ENCODE measurements around the gene CEND1. TPM values are rescaled to one million over a fixed set of nuclear protein-coding genes. Genes with fewer than 3 reads are reported as not detected.
"Not testable (repeated sequence)": the region's sequence is repeated elsewhere in the genome, so short reads cannot be mapped to it uniquely, and the experiment has no call there.

Gene CEND1
- total RNA-seq, 2 donors from 2014 or later: 0.18 to 1.6 TPM

GRCh38 chr11:746289-747157, 43.4 kb downstream of the CEND1 start:
- intact Hi-C loops (cut with DNase I): no loop called here
- WGBS: 28% methylated on average over 43 of the region's 46 CpGs

GRCh38 chr11:745428-745827, 44.5 kb downstream of the CEND1 start:
- no peaks in the 10 kb centered on the region for H3K9me3 ChIP-seq
- H3K36me3 ChIP-seq: no peaks in the 10 kb centered on the region
- no peak for DNase-seq (ENCODE audit: low spot score)
- TF ChIP-seq POLR2A (IDR thresholded peaks at IDR 0.05) (no peak), POLR2AphosphoS5 (IDR thresholded peaks at IDR 0.05) (no peak), CTCF (IDR thresholded peaks at IDR 0.05) (no peak)
- H3K4me3 ChIP-seq: no peak overlapping the region
- H3K27ac ChIP-seq: no peak overlapping the region
- intact Hi-C loops (cut with DNase I): no loop called here
- 26% methylated on average over 1 of the region's 1 CpG for WGBS
- no peaks in the 10 kb centered on the region for H3K4me1 ChIP-seq (replicated peaks)
- H3K27me3 ChIP-seq (replicated peaks; ENCODE audit: insufficient read depth): no peaks in the 10 kb centered on the region

More at GRCh38 chr11:746289-747157, 43.4 kb downstream of the CEND1 start:
- Histone ChIP-seq H3K27ac (peak overlapping the region; percentile 84 to 91), H3K27me3 (replicated peaks; ENCODE audit: insufficient read depth) (no peaks in the 10 kb centered on the region), H3K4me3 (peak overlapping the region; percentile 96 to 100), H3K36me3 (no peaks in the 10 kb centered on the region), H3K4me1 (replicated peaks) (no peaks in the 10 kb centered on the region), H3K9me3 (no peaks in the 10 kb centered on the region)
- TF ChIP-seq POLR2A (IDR thresholded peaks at IDR 0.05) (no peak), CTCF (IDR thresholded peaks at IDR 0.05) (no peak), POLR2AphosphoS5 (IDR thresholded peaks at IDR 0.05) (no peak)
- no peak for DNase-seq (ENCODE audit: low spot score)

GRCh38 chr11:742571-743201, 47.2 kb downstream of the CEND1 start:
- intact Hi-C loops (cut with DNase I): no loop called here
- TF ChIP-seq CTCF (IDR thresholded peaks at IDR 0.05) (no peak), POLR2A (IDR thresholded peaks at IDR 0.05) (no peak), POLR2AphosphoS5 (IDR thresholded peaks at IDR 0.05) (peak; percentile 79)
- 67% methylated on average over 4 of the region's 4 CpGs for WGBS

GRCh38 chr11:742156-742546, 47.7 kb downstream of the CEND1 start:
- no peak overlapping the region for H3K4me3 ChIP-seq
- H3K36me3 ChIP-seq: no peaks in the 10 kb centered on the region
- WGBS: 82% methylated on average over 3 of the region's 3 CpGs
- TF ChIP-seq POLR2AphosphoS5 (IDR thresholded peaks at IDR 0.05) (no peak), CTCF (IDR thresholded peaks at IDR 0.05) (no peak), POLR2A (IDR thresholded peaks at IDR 0.05) (no peak)
- DNase-seq (ENCODE audit: low spot score): no peak
- H3K27ac ChIP-seq: no peak overlapping the region
- H3K9me3 ChIP-seq: no peaks in the 10 kb centered on the region
- H3K27me3 ChIP-seq (replicated peaks; ENCODE audit: insufficient read depth): no peaks in the 10 kb centered on the region
- intact Hi-C loops (cut with DNase I): no loop called here
- H3K4me1 ChIP-seq (replicated peaks): no peaks in the 10 kb centered on the region

More at GRCh38 chr11:742571-743201, 47.2 kb downstream of the CEND1 start:
- Histone ChIP-seq H3K27me3 (replicated peaks; ENCODE audit: insufficient read depth) (no peaks in the 10 kb centered on the region), H3K4me3 (no peak overlapping the region), H3K27ac (no peak overlapping the region), H3K36me3 (no peaks in the 10 kb centered on the region), H3K9me3 (no peaks in the 10 kb centered on the region), H3K4me1 (replicated peaks) (no peaks in the 10 kb centered on the region)
- DNase-seq (ENCODE audit: low spot score): no peak

GRCh38 chr11:737899-738298, 52.0 kb downstream of the CEND1 start:
- H3K4me3 ChIP-seq; H3K27ac ChIP-seq; H3K36me3 ChIP-seq; DNase-seq (ENCODE audit: low spot score); intact Hi-C loops (cut with DNase I); H3K9me3 ChIP-seq; H3K4me1 ChIP-seq (replicated peaks); H3K27me3 ChIP-seq (replicated peaks; ENCODE audit: insufficient read depth): not testable (repeated sequence)
- 41% methylated on average over 10 of the region's 10 CpGs for WGBS

Data from prostate gland (tissue), 2 donors.